Subcutaneous adipose tissue (tissue), 4 donors: Measurements from ENCODE around the gene CAPG. TPM values are rescaled to one million over a fixed set of nuclear protein-coding genes. Genes with fewer than 3 reads are reported as not detected.

Source experiments
- total RNA-seq, 4 donors: library from RNA; depleted of rRNA; stranded (reverse); fragments of >200 nt; gene quantifications; one replicate each; pipeline ENCODE4 v1.1.0, GENCODE V29; 2016
- TF ChIP-seq, protein P1 (sequence below): fragments of 450-650 bp; IDR thresholded peaks from one replicate; pipeline ENCODE4 v1.5.1; 2016; ENCODE audit warnings: low read depth, mild to moderate bottlenecking, control low read depth, antibody characterized with exemption, moderate library complexity

CAPG gene
- total RNA-seq, 4 donors from 2014 or later: 80.7 to 616 (median 167) TPM

DNA sequence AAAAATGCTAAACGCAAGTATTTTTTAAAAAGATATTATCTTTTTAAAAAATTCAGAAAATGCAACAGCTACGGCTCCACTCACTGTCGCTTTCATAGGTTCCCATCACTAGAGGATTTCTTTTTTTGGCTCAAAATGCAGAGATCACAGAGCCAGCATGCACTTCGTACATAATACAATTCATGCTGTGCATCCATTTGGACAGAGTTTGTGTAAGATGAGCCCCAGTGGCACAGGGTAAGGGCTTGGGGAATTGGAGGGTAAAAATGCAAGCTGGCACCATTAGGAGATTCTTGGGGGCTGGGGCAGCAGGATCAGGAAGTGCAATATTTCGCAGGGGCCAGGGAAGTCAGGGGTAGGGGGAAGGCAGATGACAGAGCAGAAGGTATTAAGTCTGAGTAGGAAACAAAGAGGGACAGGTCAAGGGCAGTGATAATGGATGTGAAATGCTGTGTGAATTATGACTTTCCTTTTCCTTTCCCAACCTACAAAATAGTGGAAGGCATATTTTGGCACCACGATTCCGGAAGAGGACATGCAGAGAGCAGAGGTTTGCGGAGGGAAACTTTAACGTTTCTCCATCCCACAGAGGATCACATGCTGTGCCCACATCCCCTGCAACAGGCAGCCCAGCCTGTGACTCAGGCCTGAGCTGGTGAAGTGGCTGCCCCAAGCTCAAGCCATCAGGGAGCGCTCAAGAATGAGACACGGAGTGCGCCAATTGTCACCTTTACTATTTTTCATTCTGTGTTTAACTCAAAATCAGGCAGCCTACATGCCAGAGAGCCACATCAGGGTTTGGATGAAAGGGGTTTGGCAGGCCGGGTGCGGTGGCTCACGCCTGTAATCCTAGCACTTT is 4.7 kb downstream of the CAPG start:
- TF ChIP-seq, protein P1, sequence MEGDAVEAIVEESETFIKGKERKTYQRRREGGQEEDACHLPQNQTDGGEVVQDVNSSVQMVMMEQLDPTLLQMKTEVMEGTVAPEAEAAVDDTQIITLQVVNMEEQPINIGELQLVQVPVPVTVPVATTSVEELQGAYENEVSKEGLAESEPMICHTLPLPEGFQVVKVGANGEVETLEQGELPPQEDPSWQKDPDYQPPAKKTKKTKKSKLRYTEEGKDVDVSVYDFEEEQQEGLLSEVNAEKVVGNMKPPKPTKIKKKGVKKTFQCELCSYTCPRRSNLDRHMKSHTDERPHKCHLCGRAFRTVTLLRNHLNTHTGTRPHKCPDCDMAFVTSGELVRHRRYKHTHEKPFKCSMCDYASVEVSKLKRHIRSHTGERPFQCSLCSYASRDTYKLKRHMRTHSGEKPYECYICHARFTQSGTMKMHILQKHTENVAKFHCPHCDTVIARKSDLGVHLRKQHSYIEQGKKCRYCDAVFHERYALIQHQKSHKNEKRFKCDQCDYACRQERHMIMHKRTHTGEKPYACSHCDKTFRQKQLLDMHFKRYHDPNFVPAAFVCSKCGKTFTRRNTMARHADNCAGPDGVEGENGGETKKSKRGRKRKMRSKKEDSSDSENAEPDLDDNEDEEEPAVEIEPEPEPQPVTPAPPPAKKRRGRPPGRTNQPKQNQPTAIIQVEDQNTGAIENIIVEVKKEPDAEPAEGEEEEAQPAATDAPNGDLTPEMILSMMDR: no peak

DNA sequence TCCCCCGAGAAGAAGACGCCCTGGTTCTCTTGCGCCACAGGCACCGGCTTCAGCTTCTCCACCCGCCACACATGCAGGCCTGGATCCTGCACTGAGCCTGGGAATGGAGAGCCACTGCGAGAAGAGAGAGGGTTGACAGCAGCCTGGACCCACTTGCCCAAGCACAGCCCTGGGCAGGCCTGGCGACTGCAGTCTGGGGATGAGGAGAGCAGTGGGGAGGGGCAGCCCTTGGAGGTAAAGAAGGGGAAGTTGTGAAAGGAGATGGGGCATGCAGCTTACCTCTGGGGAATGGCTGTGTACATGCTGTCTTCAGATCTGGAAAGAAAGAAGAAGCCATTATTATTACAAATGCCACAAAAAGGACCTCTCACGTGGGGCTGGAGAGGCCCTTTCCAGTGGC is 8.3 kb downstream of the CAPG start:
- TF ChIP-seq, protein P1: no peak

DNA sequence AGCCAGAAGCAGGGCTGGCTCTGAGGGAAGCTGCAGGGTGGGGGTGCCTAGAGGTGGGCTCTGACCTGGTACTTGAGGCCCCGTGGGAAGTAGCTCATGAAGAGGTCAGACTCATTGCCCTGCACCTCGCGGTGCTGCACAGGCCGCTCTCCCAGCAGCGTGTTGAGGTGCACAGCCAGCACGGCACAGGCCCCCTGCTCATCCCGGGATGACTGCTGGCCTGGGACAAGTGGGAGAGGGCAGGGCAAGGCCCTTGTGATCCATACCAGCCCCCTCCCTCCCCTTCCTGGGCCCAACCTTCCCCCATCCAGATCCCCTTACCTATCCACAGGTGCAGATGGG is 8.7 kb downstream of the CAPG start:
- TF ChIP-seq, protein P1: no peak

DNA sequence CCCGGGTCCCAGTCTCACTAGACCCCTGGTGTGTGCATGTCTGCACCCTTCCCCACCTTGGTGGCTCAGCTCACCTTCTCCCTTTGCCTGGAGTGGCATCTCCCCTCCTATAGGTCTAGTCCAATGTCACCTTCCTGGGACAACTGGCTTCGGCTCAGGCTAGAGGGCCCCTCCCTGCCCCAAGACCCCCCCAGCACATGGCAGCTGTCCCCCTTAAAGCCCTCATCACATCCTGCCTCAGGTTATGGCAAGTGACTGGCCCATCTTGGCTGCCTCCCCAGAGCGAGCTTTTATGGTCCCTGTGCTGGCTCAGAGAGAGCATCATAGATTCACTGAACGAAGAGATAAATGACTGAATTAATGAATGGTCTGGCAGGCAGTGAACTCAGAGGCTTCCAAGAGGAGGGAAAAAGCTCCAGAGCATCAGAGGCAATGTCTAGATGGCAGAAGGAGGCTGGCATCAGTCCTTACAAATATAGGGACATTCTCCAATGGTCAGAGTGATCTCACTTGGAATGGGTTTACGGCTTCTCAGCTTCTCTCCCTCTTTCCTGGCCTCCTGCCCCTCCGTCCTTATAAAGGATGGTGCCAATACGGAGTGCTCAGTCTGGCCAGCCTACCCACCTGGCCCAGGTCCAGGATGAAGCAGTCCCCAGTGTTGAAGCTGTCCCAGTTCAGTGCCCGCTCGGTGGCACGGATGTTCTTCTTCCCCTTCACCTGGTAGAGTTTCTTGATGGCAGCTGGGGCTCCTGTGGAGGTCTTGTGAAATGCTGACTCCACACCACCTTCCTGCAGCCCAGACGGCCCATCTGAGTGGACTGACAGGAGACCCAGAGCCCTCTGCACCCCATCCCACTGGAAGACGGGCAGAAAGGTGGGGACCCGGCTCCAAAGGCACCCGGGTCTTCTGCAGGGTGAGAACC is 9.4 kb downstream of the CAPG start:
- TF ChIP-seq, protein P1: no peak

DNA sequence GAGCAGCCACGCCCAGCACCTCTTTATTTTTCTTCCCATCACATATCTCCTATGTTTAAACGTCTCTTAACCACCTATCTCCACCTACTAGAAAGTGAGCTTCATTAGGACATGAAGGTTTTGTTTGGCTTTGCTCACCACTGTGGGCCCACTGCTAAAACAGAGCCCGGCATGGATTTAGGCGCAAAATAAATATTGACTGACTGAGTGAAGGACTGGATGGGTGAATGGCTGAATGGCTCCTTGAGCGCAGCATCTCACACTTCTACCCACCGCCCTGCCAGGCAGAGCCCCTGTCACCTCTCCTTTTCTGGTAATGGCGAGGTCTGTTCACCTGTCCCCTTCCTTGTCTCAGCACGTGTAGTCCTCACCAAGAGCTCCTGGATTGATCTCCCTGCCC is 10.1 kb downstream of the CAPG start:
- TF ChIP-seq, protein P1: no peak

DNA sequence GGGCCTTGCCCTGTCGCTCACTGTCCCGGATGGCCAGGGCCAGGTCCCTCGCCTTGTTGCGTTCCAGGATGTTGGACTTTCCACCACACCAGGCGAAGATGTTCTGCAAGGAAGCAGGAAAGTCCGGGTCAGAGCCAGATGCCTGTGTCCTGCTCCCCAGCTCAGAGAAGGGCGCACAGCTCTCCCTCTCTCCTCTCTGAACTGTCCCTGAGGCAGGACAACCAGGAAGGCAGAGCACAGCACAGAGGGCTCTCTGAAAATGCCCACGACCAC is 11.0 kb downstream of the CAPG start:
- TF ChIP-seq, protein P1: no peak

DNA sequence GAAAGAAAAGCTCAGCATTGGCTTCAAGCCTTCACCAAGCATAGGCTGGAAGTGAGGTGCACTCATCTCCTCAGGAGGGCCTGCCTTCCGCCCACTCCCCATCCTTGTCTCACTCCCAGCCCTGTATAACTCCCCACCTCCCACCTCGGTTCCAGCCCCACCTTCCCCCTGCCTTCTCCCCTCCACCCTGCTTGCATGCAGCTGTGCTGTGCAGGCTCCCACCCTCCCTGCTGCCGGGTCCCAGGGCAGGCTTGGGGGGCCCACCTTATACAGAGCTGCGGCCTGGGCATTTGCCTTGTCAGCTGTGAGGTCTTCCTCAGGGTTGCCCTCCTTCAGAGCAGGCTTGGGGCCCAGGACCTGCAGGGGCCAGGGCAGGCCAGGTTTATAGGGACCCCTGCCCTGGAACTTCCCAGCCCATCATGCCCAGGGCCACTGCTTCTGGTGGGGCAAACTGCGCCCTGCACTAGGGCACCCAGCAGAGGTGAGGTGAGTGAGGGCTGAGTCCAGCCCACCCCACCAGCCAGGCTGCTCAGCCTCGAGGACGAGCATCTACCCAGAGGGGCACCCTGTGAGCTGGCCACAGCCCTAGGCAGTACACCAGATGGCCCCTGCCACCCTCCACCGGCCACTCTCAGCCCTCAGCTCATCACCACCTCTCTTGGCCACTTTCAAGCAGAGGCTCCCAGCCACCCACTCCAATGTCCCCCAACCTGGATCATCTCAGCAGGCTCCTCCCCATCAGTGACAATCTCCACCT is 11.6 kb downstream of the CAPG start:
- TF ChIP-seq, protein P1: no peak
